Tongue (tissue), 2 donors: ENCODE results near the gene ZER1. TPM values are rescaled to one million over a fixed set of nuclear protein-coding genes. Genes with fewer than 3 reads are reported as not detected.
"Not testable (repeated sequence)": the region's sequence is repeated elsewhere in the genome, so short reads cannot be mapped to it uniquely, and the experiment has no call there.

Experiments used
- DNase-seq: peaks from one replicate; pipeline ENCODE4 v3.0.0-alpha.2; 2015
- total RNA-seq: library from RNA; depleted of rRNA; stranded (reverse); fragments of >200 nt; gene quantifications from one replicate; pipeline ENCODE4 v1.2.3, GENCODE V29; 2014

Gene ZER1
- total RNA-seq, 1 donor from 2014 or later: 56.1 TPM

DNA sequence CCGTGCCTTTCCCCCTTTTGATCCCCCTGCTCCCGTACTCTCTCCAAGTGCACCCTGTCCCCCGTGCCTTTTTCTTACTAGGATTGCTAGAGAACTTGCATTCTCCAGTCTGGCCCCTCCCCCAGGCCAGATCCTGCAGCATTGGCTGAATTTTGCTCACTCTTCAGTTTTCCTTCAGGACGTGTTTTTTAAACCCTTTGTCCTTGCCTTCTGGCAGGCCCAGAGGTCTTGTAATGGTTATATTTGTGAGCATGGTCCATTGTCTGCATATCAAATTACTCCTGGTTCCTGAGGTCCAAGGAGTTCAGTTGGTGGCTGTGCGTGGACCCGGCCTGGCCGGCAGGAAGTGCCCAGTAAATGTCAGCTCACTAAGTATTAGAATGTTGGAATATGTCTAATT lies 15.9 kb upstream of the ZER1 start:
- DNase-seq: peak; percentile 22

DNA sequence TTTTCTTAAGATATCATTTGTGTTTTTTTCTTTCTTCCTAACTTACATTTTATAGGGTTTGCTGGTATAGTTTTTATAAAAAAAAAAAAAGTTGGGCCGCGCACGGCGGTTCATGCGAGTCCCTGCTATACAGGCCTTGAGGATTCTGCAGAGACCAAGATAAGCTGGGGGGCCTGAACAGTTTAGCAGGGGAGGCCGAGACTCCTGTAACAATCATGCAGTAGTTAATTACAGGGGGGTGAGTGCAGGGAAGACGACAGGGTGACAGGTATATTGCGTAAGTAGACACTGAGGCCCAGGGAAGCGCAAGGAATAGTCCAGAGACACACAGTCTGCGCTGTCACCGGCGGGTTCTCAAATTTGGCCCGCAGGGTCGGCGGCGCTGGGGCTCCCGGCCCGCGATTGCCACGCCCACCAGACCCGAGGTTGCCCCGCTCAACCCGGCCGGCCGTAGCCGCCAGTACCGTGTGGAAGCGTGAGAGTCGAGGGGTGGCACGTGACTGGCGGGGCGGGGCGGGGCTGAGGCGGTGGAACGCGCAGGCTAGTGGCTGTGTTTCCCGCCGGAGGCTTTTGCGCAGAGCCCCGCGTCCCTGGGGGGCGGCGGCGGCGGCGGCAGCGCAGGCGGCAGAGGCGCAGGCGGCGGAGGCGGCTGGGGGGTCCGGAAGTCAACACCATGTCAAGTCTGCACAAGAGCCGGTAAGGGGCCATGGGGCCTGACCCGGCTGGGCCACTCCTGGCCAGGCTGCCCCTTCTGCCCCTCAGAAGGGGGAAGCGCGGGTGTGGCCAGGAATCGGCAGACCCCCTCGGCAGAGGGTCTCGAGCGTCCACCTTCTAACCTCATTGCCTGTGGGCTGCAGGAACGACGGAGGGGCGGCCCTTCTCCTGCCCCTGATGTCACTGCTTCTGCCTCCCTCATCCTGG lies 15.2 kb upstream of the ZER1 start, which contains the start of gene TBC1D13:
TSS of gene TBC1D13 (plus strand) at position 573 of the 921 bp plus-strand sequence. CDS start at position 674, 101 bp downstream.
- peak; percentile 93 for DNase-seq

DNA sequence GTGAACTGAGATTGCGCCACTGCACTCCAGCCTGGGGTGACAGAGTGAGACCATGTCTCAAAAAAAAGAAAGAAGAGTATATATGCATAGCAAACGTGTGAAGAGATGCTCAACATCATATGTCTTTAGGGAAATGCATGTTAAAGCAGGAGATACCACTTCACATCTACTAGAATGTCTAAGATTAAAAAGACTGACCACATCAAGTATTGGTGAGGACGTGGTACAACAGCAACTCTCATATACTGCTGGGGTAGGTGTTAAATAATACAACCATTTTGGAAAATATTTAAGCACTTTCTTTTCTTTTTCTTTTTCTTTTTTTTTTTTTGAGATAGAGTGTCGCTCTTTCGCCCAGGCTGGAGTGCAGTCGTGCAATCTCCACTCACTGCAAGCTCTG lies 13.7 kb upstream of the ZER1 start:
- no peak for DNase-seq

DNA sequence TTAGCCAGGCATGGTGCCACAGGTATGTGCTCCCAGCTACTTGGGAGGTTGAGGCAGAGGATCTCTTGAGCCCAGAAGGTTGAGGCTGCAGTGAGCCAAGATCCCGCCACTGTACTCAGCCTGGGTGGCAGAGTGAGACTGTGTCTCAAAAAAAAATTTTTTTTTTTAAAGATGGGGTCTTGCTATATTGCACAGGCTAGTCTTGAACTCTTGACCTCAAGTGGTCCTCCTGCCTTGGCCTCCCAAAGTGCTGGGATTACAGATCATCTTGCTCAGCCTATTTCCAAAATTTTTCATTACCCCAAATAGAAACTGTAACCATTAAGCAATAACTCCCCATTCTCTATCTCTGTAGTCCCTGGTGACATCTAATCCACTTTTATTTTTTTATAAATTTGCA lies 10.9 kb upstream of the ZER1 start:
- DNase-seq: no peak

DNA sequence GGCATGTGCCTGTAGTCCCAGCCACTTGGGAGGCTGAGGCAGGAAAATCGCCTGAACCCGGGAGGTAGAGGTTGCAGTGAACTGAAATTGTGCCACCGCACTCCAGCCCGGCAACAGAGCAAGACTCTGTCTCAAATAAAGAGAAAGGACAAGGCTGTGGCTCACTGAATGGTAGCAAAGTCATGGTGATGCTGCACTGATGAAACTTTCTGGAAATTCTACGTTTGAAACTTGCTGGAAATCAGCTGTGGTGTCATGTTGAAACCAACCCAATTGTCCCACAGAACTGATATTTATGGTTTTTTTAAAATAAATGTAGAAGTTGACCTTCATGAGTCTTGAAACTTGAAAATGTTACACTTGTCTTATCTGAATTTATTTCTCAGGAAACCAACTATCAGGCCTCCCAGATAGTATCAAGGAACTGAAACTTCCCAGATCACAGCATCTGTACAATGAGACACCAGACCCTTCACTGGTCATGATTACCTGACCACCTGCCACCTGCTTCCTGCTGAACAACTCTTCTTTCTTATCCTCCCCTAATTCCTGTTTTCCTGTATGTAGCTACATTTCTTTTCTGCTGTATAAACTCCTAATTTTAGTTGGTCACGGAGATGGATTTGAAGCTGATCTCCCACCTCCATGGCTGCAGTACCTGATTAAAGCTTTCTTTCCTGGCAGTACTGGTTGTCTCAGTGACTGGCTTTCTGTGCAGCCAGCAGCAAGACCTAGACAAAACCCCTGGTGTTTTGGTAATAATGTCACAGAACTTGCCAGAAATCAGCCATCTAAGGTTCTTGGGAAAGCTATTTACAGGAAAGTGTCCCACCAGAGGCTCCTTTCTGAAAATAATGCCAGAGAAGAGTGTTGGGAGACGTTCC lies 9.7 kb upstream of the ZER1 start:
- no peak for DNase-seq

DNA sequence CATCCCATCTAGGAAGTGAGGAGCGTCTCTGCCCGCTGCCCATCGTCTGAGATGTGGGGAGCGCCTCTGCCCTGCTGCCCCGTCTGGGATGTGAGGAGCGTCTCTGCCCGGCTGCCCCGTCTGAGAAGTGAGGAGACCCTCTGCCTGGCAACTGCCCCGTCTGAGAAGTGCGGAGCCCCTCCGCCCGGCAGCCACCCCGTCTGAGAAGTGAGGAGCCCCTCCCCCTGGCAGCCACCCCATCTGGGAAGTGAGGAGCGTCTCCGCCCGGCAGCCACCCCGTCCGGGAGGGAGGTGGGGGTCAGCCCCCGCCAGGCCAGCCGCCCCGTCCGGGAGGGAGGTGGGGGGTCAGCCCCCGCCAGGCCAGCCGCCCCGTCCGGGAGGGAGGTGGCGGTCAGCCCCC lies 8.4 kb upstream of the ZER1 start:
- DNase-seq: not testable (repeated sequence)

DNA sequence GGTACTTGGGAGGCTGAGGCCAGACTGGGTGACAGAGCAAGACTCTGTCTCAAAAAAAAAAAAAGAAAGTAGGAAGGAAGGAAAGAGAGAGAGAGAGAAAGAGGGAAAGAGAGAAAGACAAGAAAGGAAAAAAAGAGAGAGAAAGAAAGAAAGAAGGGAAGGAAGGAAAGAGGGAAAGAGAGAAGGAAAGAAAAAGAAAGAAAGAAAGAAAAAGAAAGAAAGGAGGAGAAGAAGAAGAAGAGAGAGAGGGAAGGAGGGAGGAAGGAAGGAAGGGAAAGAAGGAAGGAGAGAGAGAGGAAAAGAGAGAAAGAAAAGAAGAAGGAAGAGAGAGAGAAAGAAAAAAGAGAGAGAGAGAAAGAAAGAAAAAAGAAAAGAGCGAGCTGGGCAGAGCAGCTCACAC lies 3.1 kb upstream of the ZER1 start:
- DNase-seq: no peak

DNA sequence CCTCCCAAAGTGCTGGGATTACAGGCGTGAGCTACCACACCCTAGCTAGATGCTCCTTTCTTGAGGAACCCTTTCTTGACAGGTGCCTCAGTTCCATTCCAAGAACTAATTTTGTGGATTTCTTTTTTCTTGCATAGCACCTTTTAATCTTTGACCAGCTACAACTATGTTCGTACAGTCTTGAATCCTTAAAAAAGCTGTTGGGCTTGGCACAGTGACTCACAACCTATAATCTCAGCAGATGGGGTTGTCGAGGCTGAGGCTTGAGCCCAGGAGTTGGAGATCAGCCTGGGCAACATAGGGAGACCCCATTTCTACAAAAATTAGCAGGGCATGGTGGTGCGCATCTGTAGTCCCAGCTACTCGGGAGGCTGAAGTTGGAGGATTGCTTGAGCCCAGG lies 1.3 kb upstream of the ZER1 start:
- no peak for DNase-seq

DNA sequence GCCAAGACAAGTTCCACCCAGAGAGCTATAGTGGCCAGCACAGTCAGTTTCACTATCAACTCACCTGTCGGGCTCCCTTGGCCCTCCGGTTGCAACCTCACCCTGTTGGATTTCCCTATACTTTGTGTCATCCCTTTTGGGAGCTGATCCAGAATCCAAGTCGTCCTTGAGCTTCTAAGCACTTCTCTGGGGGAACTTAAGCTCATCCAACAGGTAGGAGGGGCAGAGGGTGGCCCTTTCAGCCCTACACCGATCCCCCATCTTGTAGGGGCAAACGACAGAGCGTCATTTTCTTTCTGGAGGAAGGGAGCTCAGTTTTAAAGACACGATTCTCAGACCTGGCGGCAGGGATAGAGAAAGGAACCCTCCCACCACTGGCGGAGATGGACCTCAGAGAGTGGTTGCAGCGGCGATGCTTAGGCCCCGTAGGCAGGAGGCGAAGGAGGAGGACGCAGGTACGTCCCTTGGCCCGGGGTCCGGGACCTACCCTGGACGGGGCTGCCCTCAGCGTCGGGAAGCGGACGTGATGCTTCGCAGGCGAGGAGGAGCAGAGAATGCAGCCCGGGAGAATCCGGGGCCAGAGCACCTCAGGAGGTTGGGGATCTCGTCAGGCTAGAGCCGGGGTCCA lies 519 bp downstream of the ZER1 start:
- DNase-seq: no peak

DNA sequence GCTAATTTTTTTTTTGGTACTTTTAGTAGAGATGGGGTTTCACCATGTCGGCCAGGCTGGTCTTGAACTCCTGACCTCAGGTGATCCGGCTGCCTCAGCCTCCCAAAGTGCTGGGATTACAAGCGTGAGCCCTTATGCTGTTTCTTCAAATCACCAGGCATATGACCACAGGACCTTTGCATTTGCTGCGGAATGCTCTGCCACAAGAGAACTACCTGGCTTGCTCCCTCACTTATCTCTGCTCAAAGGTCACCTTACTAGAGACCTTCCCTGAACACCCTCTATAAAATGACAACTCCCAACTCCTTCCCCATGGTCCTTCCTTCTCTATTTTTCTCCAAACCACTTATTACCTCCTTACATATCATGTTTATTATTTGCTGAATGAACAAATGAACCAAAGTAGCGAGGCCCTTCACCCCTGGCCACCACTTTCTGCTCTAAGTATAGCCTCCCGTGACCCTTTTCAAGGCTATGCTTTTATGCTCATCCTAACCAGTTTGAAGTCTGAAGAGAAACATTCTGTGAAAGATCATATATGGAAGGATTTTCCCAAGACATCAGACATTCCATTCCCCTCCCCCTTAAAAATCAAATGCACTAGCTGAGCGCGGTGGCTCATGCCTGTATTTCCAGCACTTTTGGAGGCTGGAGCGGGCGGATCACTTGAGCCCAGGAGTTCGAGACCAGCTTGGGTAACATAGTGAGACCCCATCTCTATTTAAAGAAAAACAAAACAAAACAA lies 1.3 kb downstream of the ZER1 start:
- DNase-seq: no peak

DNA sequence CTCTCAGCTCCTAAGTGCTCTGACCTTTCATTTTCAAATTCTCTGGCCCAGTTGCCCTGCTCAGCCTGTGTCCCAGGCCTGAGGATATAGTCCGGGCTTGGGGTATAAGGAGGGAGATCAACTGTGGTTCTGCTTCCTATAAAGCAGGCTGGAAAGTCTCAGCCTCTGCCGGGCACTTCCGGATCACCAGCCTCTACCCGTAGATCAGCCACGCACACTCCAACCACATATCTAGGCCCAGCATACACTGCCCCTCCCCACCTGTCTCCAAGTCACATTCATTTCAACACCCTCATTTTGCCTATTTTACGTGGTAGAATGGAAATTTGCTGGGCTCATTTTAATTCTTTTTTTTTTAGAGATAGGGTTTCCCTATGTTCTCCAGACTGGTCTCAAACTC lies 3.1 kb downstream of the ZER1 start:
- no peak for DNase-seq

DNA sequence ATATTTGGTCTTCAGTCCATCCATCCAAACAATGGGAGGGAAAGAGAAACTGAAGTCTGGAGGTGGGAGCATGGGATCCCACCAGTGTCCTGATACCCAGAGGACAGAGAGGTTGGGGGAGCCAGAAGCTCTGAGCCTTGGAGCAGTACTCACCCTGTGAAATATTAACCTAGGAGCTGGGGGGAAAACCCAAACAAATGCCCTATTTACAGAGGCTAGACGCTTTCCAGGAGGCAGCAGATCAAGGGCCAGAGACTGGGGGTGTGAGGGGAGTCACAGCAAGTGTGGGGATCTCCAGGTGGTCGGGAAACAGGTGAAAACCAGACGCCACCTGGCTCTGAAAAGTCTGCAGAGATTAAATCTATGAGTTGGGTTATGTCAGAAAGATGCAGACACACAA lies 6.2 kb downstream of the ZER1 start:
- no peak for DNase-seq

DNA sequence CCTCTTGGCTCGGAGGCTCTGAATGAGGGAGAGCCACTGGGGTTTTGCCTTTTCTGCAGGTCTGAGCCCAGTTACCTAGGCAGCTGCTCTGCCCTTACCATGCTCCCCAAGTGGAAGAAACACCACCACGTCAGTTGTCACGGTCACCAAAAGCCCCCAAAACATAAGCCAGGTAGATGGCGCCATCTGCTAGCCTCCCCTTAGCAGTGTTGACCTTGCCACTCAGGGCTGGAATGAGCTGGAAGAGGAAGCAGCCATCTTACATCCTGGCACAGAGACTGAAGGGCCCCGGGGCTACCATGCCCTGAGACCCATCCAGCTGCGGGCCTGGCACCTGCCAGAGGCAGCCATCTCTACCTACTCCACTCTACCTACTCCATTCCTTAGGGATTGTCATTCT lies 7.4 kb downstream of the ZER1 start:
- no peak for DNase-seq

DNA sequence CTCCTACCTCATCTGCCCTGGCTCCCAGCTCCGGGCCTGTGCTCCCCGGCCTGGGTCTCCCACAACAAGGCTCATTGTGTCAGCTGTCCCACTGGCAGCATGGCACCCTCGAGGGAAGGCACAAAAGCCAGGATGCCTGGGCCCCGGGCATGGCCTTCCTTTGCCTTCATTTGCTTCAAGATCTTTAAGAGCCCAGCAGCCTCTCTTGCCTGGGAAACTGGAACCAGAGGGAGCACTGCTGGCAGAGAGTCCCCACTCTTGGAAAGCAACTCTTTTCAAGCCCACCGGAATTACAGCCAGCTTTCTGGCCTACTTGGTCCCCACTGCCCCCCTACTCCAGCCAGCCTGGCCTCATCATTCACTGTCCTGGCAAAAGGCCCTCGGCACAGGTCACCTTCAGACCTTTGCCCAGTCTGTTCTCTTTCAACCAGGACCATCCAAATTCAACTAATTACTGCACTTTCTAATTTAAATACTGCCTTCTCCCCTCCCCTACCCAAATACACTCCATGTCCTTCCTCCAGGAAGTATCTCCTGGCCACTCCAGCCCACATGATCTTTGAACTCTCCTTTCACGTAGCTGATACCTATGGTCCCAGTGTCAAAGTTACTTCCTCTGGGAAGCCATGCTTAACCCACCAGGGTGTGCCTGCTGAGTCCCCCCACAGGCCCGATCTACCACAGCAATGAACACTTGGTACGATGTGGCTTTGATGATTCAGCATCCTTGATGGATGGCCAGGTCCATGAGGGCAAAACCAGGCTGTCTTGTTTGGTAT lies 8.9 kb downstream of the ZER1 start:
- DNase-seq: no peak

DNA sequence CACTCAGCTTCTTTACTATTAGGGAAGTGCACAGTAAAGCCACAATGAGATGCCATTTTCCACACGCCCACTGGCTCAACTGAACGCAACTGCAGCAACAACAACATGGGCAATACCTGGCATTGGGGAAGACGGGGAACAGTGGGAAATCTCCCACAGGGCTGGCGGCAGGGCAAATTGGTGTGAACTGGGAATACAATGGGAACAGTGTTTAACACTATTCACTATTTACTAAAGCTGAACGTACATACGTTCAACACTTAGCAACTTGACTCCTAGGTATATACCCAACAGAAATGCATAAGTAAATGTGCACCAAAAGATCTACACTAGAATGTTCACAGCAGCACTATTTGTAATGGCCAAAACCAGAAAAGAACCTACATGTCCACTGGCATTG lies 14.1 kb downstream of the ZER1 start:
- no peak for DNase-seq

DNA sequence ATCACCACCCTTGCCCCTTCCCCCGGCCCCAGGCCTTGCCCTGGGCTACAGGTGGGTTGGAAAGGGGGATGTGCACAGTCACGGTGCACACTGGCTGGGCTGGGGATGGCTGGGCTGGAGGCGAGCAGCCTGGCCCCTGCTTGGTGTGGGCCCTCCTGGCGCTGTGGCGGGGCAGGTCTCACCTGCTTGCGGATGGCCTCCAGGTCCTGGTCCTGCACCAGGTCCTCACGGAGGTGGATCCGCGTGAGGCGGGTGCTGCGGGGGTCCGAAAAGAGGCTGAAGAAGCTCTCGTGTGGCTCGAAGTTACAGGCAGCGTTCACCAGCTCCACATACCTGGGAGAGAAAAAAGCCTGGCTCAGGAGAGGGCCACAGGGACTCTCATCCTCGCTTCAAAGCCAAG lies 18.1 kb downstream of the ZER1 start:
- no peak for DNase-seq

DNA sequence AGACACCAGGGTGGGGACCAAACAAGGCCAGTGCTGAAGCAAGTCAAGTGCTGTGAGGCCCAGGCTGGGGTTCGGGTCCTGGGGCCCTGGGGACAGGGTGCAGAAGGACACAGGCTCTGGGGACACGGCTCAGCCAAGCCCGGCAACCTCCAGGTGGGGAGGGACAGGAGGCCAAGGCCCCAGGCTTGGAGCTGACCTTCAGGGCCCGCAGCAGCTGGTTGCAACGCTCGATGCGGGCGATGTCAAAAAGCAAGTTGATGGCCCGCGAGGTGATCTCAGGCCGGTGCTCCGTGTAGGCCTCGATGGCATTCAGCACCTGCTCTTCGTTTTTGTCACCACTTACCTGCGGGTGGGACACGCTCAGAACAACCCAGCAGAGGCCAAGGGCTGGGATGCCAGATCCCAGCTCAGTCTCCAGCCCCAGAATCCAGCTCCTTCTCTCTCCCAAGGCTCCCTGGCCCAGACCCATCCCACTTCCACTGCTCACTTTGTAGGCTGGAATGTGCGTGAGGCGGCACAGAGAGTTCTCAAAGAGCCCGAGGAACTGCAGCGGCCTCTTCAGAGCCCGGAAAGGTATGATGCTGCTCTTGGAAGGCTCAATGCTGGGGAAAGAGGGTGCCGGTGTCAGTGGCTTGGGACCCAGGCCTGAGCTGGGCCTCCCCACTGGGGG lies 20.7 kb downstream of the ZER1 start:
- DNase-seq: no peak

DNA sequence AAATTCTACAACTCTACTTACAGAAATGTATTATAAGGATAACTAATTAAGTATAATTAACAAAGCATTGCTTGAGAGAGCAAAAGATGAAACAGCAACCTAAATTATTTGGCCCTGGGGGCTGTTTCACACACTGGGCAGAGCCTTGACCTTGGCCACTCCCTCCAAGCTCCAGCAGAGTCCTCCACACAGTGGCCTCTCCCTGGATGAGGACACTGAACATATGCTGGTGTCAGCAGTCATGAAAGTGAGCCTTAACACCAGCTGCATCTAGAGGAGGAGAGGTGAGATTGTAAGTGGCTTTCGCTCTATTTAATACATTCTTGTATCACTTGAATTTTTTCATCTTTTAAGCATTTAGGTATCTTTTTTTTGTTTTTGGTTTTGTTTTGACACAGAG lies 24.5 kb downstream of the ZER1 start:
- DNase-seq: peak; percentile 52

DNA sequence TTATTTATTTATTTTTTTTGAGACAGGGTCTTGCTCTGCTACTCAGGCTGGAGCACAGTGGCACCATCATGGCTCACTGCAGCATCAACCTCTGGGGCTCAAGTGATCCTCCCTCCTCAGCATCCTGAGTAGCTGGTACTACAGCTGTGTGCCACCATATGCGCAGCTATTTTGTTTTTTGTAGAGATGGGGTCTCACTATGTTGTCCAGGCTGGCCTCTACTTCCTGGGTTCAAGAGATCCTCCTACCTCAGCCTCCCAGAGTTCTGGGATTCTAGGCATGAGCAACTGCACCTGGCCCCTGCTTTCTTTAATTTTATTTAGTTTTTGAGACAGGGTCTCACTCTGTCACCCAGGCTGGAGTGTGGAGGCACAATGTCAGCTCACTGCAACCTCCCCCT lies 28.3 kb downstream of the ZER1 start:
- DNase-seq: no peak

DNA sequence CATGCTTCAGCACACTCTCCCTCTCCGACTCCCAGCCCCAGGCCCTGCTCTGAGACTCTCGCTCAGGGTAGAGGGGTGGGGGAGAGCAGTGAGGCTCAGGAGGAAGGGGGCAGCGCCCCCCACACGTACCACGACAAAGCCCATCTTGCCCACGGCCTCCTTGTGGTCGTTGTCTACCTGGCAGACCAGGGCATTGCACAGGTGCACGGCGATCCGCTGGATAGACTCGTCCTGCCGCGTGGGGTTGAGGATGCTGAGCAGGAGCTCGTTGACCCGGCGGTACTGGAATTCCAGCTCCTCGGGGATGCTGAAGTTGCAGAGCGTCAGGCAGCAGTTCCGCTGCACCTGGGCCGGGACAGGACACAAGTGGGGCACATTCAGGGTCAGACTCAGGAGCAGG lies 29.3 kb downstream of the ZER1 start:
- no peak for DNase-seq

DNA sequence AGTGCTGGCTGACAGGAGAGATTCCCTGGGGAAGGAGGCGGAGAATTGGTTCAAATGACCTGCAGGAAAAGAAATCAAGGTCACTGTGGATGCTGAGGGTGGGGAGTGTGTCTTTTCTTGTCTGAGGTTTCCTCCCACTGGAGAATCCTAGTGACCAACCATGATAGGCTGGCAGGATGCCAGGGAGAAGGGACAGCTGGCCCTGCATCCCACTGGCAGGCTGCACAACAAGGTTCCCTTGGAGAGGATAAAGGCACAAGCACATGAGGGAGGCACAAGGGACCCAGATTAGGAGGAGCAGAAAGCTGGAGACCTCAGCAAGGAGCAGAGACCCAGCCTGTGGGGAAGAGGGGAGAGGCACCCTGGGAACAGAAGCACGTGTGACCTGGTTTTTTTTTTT lies 36.4 kb downstream of the ZER1 start:
- DNase-seq: peak; percentile 78
